ENCODE measurements around the gene SDC3. TPM values are rescaled to one million over a fixed set of nuclear protein-coding genes. Genes with fewer than 3 reads are reported as not detected.

The SDC3 gene
- total and polyA plus RNA-seq, 8 donors: 29.8 to 65.2 (median 46.0) TPM

- H3K4me3 ChIP-seq: no peak overlapping the region
- H3K4me1 ChIP-seq: peaks cover under 1 to 18% of the 10 kb centered on the region in 2 donors
- H3K27ac ChIP-seq: no peak overlapping the region
- peaks cover 0 to 64% of the 10 kb centered on the region in 2 donors for H3K27me3 ChIP-seq
- no peak for TF ChIP-seq CTCF (IDR thresholded peaks at IDR 0.05)
- ATAC-seq (no peak), DNase-seq (no peak)
- no peaks in the 10 kb centered on the region for H3K9me3 ChIP-seq
- no peaks in the 10 kb centered on the region for H3K36me3 ChIP-seq
- intact Hi-C loops (cut with DNase I): no loop called here
These were observed 62.7 kb downstream of the SDC3 start for GRCh38 chr1:30845904-30846290.

GRCh38 chr1:30845237-30845903 is 63.2 kb downstream of the SDC3 start:
- intact Hi-C loops (cut with DNase I): no loop called here
- peaks cover 5 to 23% of the 10 kb centered on the region in 2 donors for H3K4me1 ChIP-seq
- H3K27ac ChIP-seq: no peak overlapping the region
- H3K9me3 ChIP-seq: no peaks in the 10 kb centered on the region
- peaks cover 0 to 64% of the 10 kb centered on the region in 2 donors for H3K27me3 ChIP-seq
- ATAC-seq: no peak
- H3K4me3 ChIP-seq: no peak overlapping the region
- DNase-seq: no peak
- no peak for TF ChIP-seq CTCF (IDR thresholded peaks at IDR 0.05)
- no peaks in the 10 kb centered on the region for H3K36me3 ChIP-seq

- no peak for TF ChIP-seq CTCF (IDR thresholded peaks at IDR 0.05)
- DNase-seq: no peak
- ATAC-seq: no peak
These were observed 63.9 kb downstream of the SDC3 start for GRCh38 chr1:30844631-30845030.

GRCh38 chr1:30842697-30843354 is 65.7 kb downstream of the SDC3 start:
- Histone ChIP-seq H3K27ac (no peak overlapping the region), H3K27me3 (peaks cover 0 to 77% of the 10 kb centered on the region in 2 donors), H3K4me1 (peaks cover 5 to 24% of the 10 kb centered on the region in 2 donors), H3K9me3 (no peaks in the 10 kb centered on the region), H3K4me3 (no peak overlapping the region), H3K36me3 (no peaks in the 10 kb centered on the region)
- no peak for TF ChIP-seq CTCF (IDR thresholded peaks at IDR 0.05)
- ATAC-seq (no peak), DNase-seq (no peak)
- intact Hi-C loops (cut with DNase I): no loop called here

More at GRCh38 chr1:30844631-30845030, 63.9 kb downstream of the SDC3 start:
- Histone ChIP-seq H3K36me3 (no peaks in the 10 kb centered on the region), H3K27ac (no peak overlapping the region), H3K4me3 (no peak overlapping the region), H3K9me3 (no peaks in the 10 kb centered on the region), H3K27me3 (peaks cover 0 to 64% of the 10 kb centered on the region in 2 donors), H3K4me1 (peaks cover 5 to 24% of the 10 kb centered on the region in 2 donors)
- intact Hi-C loops (cut with DNase I): no loop called here

- Histone ChIP-seq H3K27ac (no peak overlapping the region), H3K9me3 (no peaks in the 10 kb centered on the region), H3K4me3 (no peak overlapping the region), H3K27me3 (peaks cover 0 to 73% of the 10 kb centered on the region in 2 donors), H3K36me3 (no peaks in the 10 kb centered on the region), H3K4me1 (peaks cover 5 to 15% of the 10 kb centered on the region in 2 donors)
- ATAC-seq (peak; percentile 85), DNase-seq (peak in 1 of 4 donors; percentile 56)
- intact Hi-C loops (cut with DNase I): no loop called here
- no peak for TF ChIP-seq CTCF (IDR thresholded peaks at IDR 0.05)
These were observed 67.5 kb downstream of the SDC3 start for GRCh38 chr1:30840904-30841598.
